ENCODE results near the gene UCP2.

Gene UCP2

GRCh38 chr11:73949246-73949645 lies 33.4 kb downstream of the UCP2 start:
- no peak for DNase-seq (ENCODE audit: low read depth in 2 of 2)
- TF ChIP-seq CTCF (IDR thresholded peaks at IDR 0.05; ENCODE audit: low read depth, low read length), result no peak
- no peak overlapping the region for H3K4me3 ChIP-seq (replicated peaks in 1 of 2; ENCODE audit: low read depth in 2 of 2, low read length in 2 of 2)

DNA sequence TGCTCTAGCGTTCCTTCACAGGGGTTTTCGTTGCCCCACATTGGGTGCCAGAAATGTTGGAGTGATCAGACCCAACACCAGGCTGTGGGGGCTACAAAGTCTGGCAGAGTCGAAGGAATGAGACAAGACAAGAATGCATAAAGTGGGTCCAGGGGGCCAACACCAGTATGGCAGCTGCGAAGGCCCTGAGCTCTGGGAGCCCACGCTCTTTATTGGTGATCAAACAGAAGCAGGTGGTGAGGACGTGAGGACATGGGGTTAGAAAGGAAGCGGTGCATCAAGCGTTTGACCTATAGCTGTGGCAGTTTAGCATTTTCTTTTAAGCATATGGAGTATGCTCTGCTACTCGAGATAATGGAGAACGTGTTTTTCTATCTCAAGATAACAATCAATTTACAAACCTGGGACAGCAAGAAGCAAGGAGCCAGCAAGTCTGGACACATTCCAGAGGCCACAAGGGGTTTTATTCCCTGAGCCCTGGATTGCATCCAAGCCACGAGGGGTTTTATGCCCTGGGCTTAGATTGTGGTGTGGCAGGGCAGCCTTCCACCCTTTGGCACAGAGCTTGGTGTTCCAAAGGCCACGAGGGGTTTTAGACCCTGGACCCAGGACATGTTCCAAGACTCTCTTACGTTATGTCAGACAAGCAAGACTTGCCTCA lies 35.7 kb downstream of the UCP2 start:
- DNase-seq (ENCODE audit: low read depth in 2 of 2), result no peak
- no peak for TF ChIP-seq CTCF (IDR thresholded peaks at IDR 0.05; ENCODE audit: low read depth, low read length)
- H3K4me3 ChIP-seq (replicated peaks in 1 of 2; ENCODE audit: low read depth in 2 of 2, low read length in 2 of 2), result no peak overlapping the region

GRCh38 chr11:73945396-73945795 lies 37.2 kb downstream of the UCP2 start:
- H3K4me3 ChIP-seq (replicated peaks in 1 of 2; ENCODE audit: low read depth in 2 of 2, low read length in 2 of 2), result no peak overlapping the region
- TF ChIP-seq CTCF (IDR thresholded peaks at IDR 0.05; ENCODE audit: low read depth, low read length), result no peak
- DNase-seq (ENCODE audit: low read depth in 2 of 2), result no peak

DNA sequence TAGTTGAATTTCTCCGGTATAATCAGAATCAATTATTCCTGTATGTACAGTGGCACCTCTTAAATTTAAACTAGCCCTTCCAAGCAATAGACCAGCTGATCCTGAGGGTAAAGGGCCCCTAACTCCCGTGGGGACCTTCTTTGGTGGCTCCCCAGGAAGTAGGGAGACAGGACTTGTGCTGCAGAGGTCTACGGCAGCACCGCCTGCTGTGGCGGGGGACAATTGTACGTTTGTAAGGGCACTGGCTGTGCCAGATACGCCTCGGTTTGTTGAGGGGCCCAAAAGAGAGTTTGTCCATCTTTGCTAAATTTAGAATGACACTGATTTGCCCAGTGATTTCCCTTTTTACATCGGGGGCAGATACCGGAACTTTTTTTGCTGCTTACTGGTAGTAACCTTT lies 37.7 kb downstream of the UCP2 start:
- DNase-seq (ENCODE audit: low read depth in 2 of 2), result no peak
- no peak for TF ChIP-seq CTCF (IDR thresholded peaks at IDR 0.05; ENCODE audit: low read depth, low read length)
- H3K4me3 ChIP-seq (replicated peaks in 1 of 2; ENCODE audit: low read depth in 2 of 2, low read length in 2 of 2), result no peak overlapping the region

- no peak for DNase-seq (ENCODE audit: low read depth in 2 of 2)
- no peak overlapping the region for H3K4me3 ChIP-seq (replicated peaks in 1 of 2; ENCODE audit: low read depth in 2 of 2, low read length in 2 of 2)
- TF ChIP-seq CTCF (IDR thresholded peaks at IDR 0.05; ENCODE audit: low read depth, low read length), result no peak
Measured at GRCh38 chr11:73944085-73944484, 38.6 kb downstream of the UCP2 start.

DNA sequence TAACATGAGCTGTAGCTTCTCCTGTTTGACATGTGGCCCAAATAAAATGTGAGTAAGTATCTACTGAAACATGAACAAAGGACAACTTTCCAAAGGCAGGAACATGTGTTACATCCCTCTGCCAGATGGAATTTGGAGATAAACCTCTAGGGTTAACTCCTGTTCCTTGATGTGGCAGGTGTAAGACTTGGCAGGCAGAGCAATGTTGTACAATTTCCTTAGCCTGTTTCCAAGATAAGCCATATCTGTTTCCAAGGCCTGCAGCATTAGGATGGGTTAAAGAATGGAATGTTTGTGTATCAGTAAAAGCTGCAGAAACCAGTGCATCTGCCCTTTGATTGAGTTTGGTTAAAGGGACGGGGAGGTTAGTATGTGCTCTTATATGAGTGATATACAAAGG lies 40.6 kb downstream of the UCP2 start:
- DNase-seq (ENCODE audit: low read depth in 2 of 2), result no peak
- no peak overlapping the region for H3K4me3 ChIP-seq (replicated peaks in 1 of 2; ENCODE audit: low read depth in 2 of 2, low read length in 2 of 2)
- no peak for TF ChIP-seq CTCF (IDR thresholded peaks at IDR 0.05; ENCODE audit: low read depth, low read length)

All from cardiac fibroblast (primary cell).